Thyroid gland (tissue), 4 donors: Measurements from ENCODE around the gene KCNH4. TPM values are rescaled to one million over a fixed set of nuclear protein-coding genes. Genes with fewer than 3 reads are reported as not detected.

ENCODE experiments used
- DNase-seq, 2 donors: peaks; one replicate each; pipeline ENCODE4 v3.0.0-alpha.2; 2019
- H3K27ac ChIP-seq, 3 donors: fragments of 200-600 bp; sonication (generic); 1 replicate in 2 of 3; 2 replicates in 1 of 3; pipeline ENCODE4 v1.5.1; 2016 to 2019; ENCODE audit warnings: mild to moderate bottlenecking in 1 of 3, moderate library complexity in 1 of 3
- H3K27me3 ChIP-seq: fragments of 200-600 bp; sonication (generic); one replicate; pipeline ENCODE4 v1.5.1; 2019
- H3K36me3 ChIP-seq, 2 donors: fragments of 200-600 bp; sonication (generic); one replicate each; pipeline ENCODE4 v1.5.1; 2016 to 2019
- H3K4me1 ChIP-seq, 2 donors: fragments of 200-600 bp; sonication (generic); one replicate each; pipeline ENCODE4 v1.5.1; 2017 to 2019
- H3K4me3 ChIP-seq, 3 donors: fragments of 200-600 bp; sonication (generic); replicated peaks in 1 of 3; 1 replicate in 2 of 3; 2 replicates in 1 of 3; pipeline ENCODE4 v1.5.1; 2016; ENCODE audit warnings: mild to moderate bottlenecking in 1 of 3
- H3K9me3 ChIP-seq: fragments of 200-600 bp; sonication (generic); one replicate; pipeline ENCODE4 v1.5.1; 2017
- POLR2A ChIP-seq, 2 donors: fragments of 450-650 bp; IDR thresholded peaks; one replicate each; pipeline ENCODE4 v1.6.1; 2017; ENCODE audit warnings: antibody characterized with exemption in 2 of 2, mild to moderate bottlenecking in 2 of 2, moderate library complexity in 1 of 2
- WGBS, 2 donors: methylation state at CpG; one replicate each; pipeline ENCODE4 v1.1.5; 2017; 5-methylcytosine and 5-hydroxymethylcytosine counted together
- intact Hi-C: fragments of 100-400 bp; cut with DNase I; formaldehyde crosslinking; loops from one replicate; pipeline ENCODE4 v1.15.1; 2023
- total RNA-seq, 4 donors: library from RNA; depleted of rRNA; stranded (reverse); fragments of >200 nt; gene quantifications; one replicate each; pipeline ENCODE4 v1.2.3, GENCODE V29; 2016
- TF ChIP-seq, protein P1 (sequence below), 6 experiments: fragments of 200-600 bp in 3 of 6; fragments of 450-650 bp in 3 of 6; sonication (generic) in 3 of 6; IDR thresholded peaks; one replicate each; pipeline ENCODE4 v1.5.1; 2016 to 2019; ENCODE audit warnings: antibody characterized with exemption in 6 of 6, mild to moderate bottlenecking in 2 of 6, inconsistent platforms in 1 of 6, moderate library complexity in 1 of 6

The KCNH4 gene
- total RNA-seq, 4 donors from 2014 or later, result not detected

GRCh38 chr17:42135664-42136653 lies 45.0 kb downstream of the KCNH4 start:
- 43 to 47% methylated on average over 14 to 15 of the region's 15 CpGs for WGBS, 2 donors
- H3K4me3 ChIP-seq, result no peak overlapping the region
- H3K4me1 ChIP-seq, result peaks cover 56 to 88% of the 10 kb centered on the region in 2 donors
- intact Hi-C loops, result no loop called here
- no peaks in the 10 kb centered on the region for H3K27me3 ChIP-seq
- H3K27ac ChIP-seq, result peak overlapping the region; percentile 85 to 89 (median 86)
- peak in 1 of 2 donors; percentile 41 for TF ChIP-seq POLR2A (IDR thresholded peaks at IDR 0.05)
- TF ChIP-seq, protein P1, sequence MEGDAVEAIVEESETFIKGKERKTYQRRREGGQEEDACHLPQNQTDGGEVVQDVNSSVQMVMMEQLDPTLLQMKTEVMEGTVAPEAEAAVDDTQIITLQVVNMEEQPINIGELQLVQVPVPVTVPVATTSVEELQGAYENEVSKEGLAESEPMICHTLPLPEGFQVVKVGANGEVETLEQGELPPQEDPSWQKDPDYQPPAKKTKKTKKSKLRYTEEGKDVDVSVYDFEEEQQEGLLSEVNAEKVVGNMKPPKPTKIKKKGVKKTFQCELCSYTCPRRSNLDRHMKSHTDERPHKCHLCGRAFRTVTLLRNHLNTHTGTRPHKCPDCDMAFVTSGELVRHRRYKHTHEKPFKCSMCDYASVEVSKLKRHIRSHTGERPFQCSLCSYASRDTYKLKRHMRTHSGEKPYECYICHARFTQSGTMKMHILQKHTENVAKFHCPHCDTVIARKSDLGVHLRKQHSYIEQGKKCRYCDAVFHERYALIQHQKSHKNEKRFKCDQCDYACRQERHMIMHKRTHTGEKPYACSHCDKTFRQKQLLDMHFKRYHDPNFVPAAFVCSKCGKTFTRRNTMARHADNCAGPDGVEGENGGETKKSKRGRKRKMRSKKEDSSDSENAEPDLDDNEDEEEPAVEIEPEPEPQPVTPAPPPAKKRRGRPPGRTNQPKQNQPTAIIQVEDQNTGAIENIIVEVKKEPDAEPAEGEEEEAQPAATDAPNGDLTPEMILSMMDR (IDR thresholded peaks at IDR 0.05), result peak in 1 of 6 experiments; percentile 18
- peak; percentile 94 to 95 for DNase-seq
- H3K9me3 ChIP-seq, result no peaks in the 10 kb centered on the region
- H3K36me3 ChIP-seq, result no peaks in the 10 kb centered on the region

GRCh38 chr17:42135151-42135550 lies 45.8 kb downstream of the KCNH4 start:
- DNase-seq, result no peak
- no peak for TF ChIP-seq POLR2A (IDR thresholded peaks at IDR 0.05)
- TF ChIP-seq, protein P1 (IDR thresholded peaks at IDR 0.05), result no peak
- Histone ChIP-seq H3K9me3 (no peaks in the 10 kb centered on the region), H3K36me3 (peaks cover 3 to 4% of the 10 kb centered on the region in 2 donors), H3K4me3 (no peak overlapping the region), H3K27ac (peak overlapping the region; percentile 85 to 89 (median 86)), H3K27me3 (no peaks in the 10 kb centered on the region), H3K4me1 (peaks cover 56 to 92% of the 10 kb centered on the region in 2 donors)
- intact Hi-C loops, result no loop called here
- 84 to 87% methylated on average over 6 of the region's 6 CpGs for WGBS, 2 donors

DNA sequence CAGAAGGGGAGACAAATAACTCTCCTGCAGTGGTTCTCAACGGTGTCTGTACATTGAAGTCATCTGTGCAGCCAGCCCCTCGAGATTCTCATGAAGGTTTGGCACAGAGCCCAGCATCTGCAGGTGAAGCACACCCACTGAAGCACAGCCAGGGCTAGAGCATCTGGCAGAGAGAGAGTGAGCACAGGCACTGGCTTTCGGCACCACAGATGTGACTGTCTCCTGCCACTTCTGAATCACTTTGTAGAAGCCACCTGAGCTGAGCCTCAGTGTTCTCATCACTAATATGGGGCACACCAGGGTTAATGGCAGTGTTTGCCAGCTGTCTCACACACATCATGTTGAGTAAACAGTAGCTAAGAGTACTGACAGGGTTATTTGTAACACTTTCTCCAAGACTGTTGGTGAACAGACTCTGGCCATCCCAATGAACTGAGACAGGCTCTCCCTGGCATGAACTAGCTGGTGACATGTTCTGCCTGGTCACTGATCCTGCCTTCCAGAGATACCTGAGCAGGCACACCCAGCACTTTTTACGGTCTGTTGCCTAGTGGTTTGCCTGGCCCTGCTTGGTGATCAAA lies 47.4 kb downstream of the KCNH4 start:
- no peak for TF ChIP-seq POLR2A (IDR thresholded peaks at IDR 0.05)
- TF ChIP-seq, protein P1 (IDR thresholded peaks at IDR 0.05), result no peak
- peaks cover 53 to 92% of the 10 kb centered on the region in 2 donors for H3K4me1 ChIP-seq
- no peaks in the 10 kb centered on the region for H3K27me3 ChIP-seq
- peaks cover 18% of the 10 kb centered on the region in 2 donors for H3K36me3 ChIP-seq
- H3K9me3 ChIP-seq, result no peaks in the 10 kb centered on the region
- H3K4me3 ChIP-seq, result no peak overlapping the region
- WGBS, 2 donors, result 13 to 28% methylated on average over 4 of the region's 4 CpGs
- intact Hi-C loops, result no loop called here
- peak overlapping the region; percentile 22 to 89 (median 86) for H3K27ac ChIP-seq
- peak; percentile 74 to 80 for DNase-seq

- H3K27me3 ChIP-seq, result no peaks in the 10 kb centered on the region
- intact Hi-C loops, result no loop called here
- peaks cover 23 to 24% of the 10 kb centered on the region in 2 donors for H3K36me3 ChIP-seq
- TF ChIP-seq POLR2A (IDR thresholded peaks at IDR 0.05), result peak in 1 of 2 donors; percentile 22
- TF ChIP-seq, protein P1 (IDR thresholded peaks at IDR 0.05), result no peak
- no peaks in the 10 kb centered on the region for H3K9me3 ChIP-seq
- H3K4me3 ChIP-seq, result no peak overlapping the region
- peaks cover 49 to 86% of the 10 kb centered on the region in 2 donors for H3K4me1 ChIP-seq
- H3K27ac ChIP-seq, result peak overlapping the region; percentile 55 to 89 (median 86)
- WGBS, 2 donors, result 14 to 17% methylated on average over 3 of the region's 3 CpGs
- peak; percentile 94 to 96 for DNase-seq
Observed at GRCh38 chr17:42132941-42133340, 48.0 kb downstream of the KCNH4 start.
